Measurements from ENCODE around the gene OR2T4. TPM values are rescaled to one million over a fixed set of nuclear protein-coding genes. Genes with fewer than 3 reads are reported as not detected.

Gene OR2T4
- polyA plus RNA-seq, 1 donor from 2014 or later, result not detected

GRCh38 chr1:248388426-248388825 is 27.0 kb downstream of the OR2T4 start:
- TF ChIP-seq EP300 (conservative IDR thresholded peaks at IDR 0.05; ENCODE audit: poor library complexity, severe bottlenecking) (no peak), MXI1 (conservative IDR thresholded peaks at IDR 0.05; ENCODE audit: poor library complexity, severe bottlenecking) (no peak), POLR2AphosphoS5 (IDR thresholded peaks at IDR 0.05) (no peak), REST (IDR thresholded peaks at IDR 0.05; ENCODE audit: borderline replicate concordance) (no peak), TAF1 (IDR thresholded peaks at IDR 0.05; ENCODE audit: low read depth) (no peak), RAD21 (conservative IDR thresholded peaks at IDR 0.05) (no peak), SMC3 (conservative IDR thresholded peaks at IDR 0.05; ENCODE audit: poor library complexity) (no peak), EZH2 (IDR thresholded peaks at IDR 0.05; ENCODE audit: borderline replicate concordance, insufficient read depth, low read length, poor library complexity, severe bottlenecking) (no peak), CTCF (IDR thresholded peaks at IDR 0.05; ENCODE audit: poor library complexity, severe bottlenecking) (no peak)
- H2AFZ ChIP-seq (ENCODE audit: low read depth, low read length), result no peak overlapping the region
- H3K9ac ChIP-seq (ENCODE audit: low read length), result no peak overlapping the region
- peaks cover 9% of the 10 kb centered on the region for H3K9me3 ChIP-seq (ENCODE audit: low read length)
- H4K20me1 ChIP-seq (ENCODE audit: insufficient read depth), result no peaks in the 10 kb centered on the region
- H3K27ac ChIP-seq (ENCODE audit: low read length), result no peak overlapping the region
- no peaks in the 10 kb centered on the region for H3K9me2 ChIP-seq (ENCODE audit: insufficient read depth, low read length)
- no peaks in the 10 kb centered on the region for H3K79me2 ChIP-seq (replicated peaks; ENCODE audit: insufficient read depth, low read length)
- H3K36me3 ChIP-seq (ENCODE audit: insufficient read depth, low read length), result no peaks in the 10 kb centered on the region
- H3F3A ChIP-seq (ENCODE audit: insufficient read depth, low read length, poor library complexity, severe bottlenecking), result no peaks in the 10 kb centered on the region
- no peaks in the 10 kb centered on the region for H3K27me3 ChIP-seq (ENCODE audit: insufficient read depth, low read depth, low read length)
- H3K4me3 ChIP-seq (ENCODE audit: low read length), result no peak overlapping the region
- H3K4me2 ChIP-seq (ENCODE audit: low read length), result no peak overlapping the region

DNA sequence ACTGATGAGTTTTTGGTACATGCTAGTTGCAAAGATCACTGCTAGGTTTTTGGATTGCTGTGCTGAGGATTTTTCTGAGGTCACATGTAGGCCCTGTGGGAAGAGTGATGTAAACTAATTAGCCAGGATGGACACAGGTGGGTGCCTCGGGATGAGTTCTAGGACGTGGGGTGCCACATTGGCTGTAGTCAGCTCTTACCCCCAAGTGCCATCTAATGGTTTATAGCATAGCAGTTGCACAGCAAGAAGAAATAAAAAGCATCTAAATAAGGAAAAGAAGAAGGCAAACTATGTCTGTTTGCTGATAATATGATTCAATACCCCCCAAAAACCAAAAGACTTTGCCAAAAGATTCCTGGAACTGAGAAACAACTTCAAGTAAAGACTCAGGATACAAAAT is 31.6 kb downstream of the OR2T4 start:
- H3K36me3 ChIP-seq (ENCODE audit: insufficient read depth, low read length), result no peaks in the 10 kb centered on the region
- no peak overlapping the region for H3K4me2 ChIP-seq (ENCODE audit: low read length)
- H3K79me2 ChIP-seq (replicated peaks; ENCODE audit: insufficient read depth, low read length), result no peaks in the 10 kb centered on the region
- no peak overlapping the region for H2AFZ ChIP-seq (ENCODE audit: low read depth, low read length)
- no peaks in the 10 kb centered on the region for H3K27me3 ChIP-seq (ENCODE audit: insufficient read depth, low read depth, low read length)
- no peak overlapping the region for H3K27ac ChIP-seq (ENCODE audit: low read length)
- H3K4me3 ChIP-seq (ENCODE audit: low read length), result no peak overlapping the region
- TF ChIP-seq POLR2AphosphoS5 (IDR thresholded peaks at IDR 0.05), result no peak
- TF ChIP-seq RAD21 (conservative IDR thresholded peaks at IDR 0.05), result no peak
- no peak for TF ChIP-seq EP300 (conservative IDR thresholded peaks at IDR 0.05; ENCODE audit: poor library complexity, severe bottlenecking)
- TF ChIP-seq REST (IDR thresholded peaks at IDR 0.05; ENCODE audit: borderline replicate concordance), result no peak
- no peak for TF ChIP-seq MXI1 (conservative IDR thresholded peaks at IDR 0.05; ENCODE audit: poor library complexity, severe bottlenecking)
- TF ChIP-seq TAF1 (IDR thresholded peaks at IDR 0.05; ENCODE audit: low read depth), result no peak
- TF ChIP-seq SMC3 (conservative IDR thresholded peaks at IDR 0.05; ENCODE audit: poor library complexity), result no peak
- TF ChIP-seq EZH2 (IDR thresholded peaks at IDR 0.05; ENCODE audit: borderline replicate concordance, insufficient read depth, low read length, poor library complexity, severe bottlenecking), result no peak
- no peak for TF ChIP-seq CTCF (IDR thresholded peaks at IDR 0.05; ENCODE audit: poor library complexity, severe bottlenecking)
- H3K9me3 ChIP-seq (ENCODE audit: low read length), result peaks cover 5% of the 10 kb centered on the region
- no peak overlapping the region for H3K9ac ChIP-seq (ENCODE audit: low read length)
- no peaks in the 10 kb centered on the region for H4K20me1 ChIP-seq (ENCODE audit: insufficient read depth)
- H3F3A ChIP-seq (ENCODE audit: insufficient read depth, low read length, poor library complexity, severe bottlenecking), result no peaks in the 10 kb centered on the region
- no peaks in the 10 kb centered on the region for H3K9me2 ChIP-seq (ENCODE audit: insufficient read depth, low read length)
